Stomach (tissue), 4 donors: ENCODE measurements around the gene ZNF433.

Source experiments
- POLR2A ChIP-seq, 4 donors: fragments of 450-650 bp; IDR thresholded peaks; one replicate each; pipeline ENCODE4 v1.6.1; 2016; ENCODE audit warnings: antibody characterized with exemption in 4 of 4, control low read depth in 2 of 4, mild to moderate bottlenecking in 1 of 4, moderate library complexity in 1 of 4
- POLR2AphosphoS5 ChIP-seq, 3 donors: sonication (generic); formaldehyde crosslinking; IDR thresholded peaks; one replicate each; pipeline ENCODE4 v1.6.1; 2016; ENCODE audit warnings: antibody characterized with exemption in 3 of 3
- TF ChIP-seq, protein P1 (sequence below), 7 experiments: fragments of 450-650 bp in 4 of 7; fragments of 200-600 bp in 3 of 7; sonication (generic) in 3 of 7; IDR thresholded peaks; one replicate each; pipeline ENCODE4 v1.5.1; 2016 to 2019; ENCODE audit warnings: antibody characterized with exemption in 7 of 7, control low read depth in 2 of 7, mild to moderate bottlenecking in 1 of 7

DNA sequence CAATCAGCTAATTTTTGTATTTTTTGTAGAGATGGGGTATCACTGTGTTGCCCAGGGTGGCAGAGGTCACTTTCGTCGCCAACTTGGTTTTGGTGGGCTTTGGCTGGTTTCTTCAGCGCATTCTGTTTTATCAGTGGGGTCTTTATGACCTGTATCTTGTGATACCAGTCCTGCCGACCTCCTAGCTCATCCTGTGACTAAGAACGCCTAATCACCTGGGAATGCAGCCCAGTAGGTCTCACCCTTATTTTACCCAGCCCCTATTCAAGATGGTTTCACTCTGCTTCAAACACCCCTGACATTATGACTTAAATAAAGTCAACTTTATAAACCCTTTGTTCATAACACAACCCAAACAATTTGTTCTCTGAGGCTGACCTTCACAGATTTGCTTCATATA is 20.3 kb upstream of the ZNF433 start:
- TF ChIP-seq, protein P1, sequence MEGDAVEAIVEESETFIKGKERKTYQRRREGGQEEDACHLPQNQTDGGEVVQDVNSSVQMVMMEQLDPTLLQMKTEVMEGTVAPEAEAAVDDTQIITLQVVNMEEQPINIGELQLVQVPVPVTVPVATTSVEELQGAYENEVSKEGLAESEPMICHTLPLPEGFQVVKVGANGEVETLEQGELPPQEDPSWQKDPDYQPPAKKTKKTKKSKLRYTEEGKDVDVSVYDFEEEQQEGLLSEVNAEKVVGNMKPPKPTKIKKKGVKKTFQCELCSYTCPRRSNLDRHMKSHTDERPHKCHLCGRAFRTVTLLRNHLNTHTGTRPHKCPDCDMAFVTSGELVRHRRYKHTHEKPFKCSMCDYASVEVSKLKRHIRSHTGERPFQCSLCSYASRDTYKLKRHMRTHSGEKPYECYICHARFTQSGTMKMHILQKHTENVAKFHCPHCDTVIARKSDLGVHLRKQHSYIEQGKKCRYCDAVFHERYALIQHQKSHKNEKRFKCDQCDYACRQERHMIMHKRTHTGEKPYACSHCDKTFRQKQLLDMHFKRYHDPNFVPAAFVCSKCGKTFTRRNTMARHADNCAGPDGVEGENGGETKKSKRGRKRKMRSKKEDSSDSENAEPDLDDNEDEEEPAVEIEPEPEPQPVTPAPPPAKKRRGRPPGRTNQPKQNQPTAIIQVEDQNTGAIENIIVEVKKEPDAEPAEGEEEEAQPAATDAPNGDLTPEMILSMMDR (IDR thresholded peaks at IDR 0.05) = no peak
- TF ChIP-seq POLR2A (IDR thresholded peaks at IDR 0.05) (no peak), POLR2AphosphoS5 (IDR thresholded peaks at IDR 0.05) (no peak)
